Hepatocyte (in vitro differentiated cells): ENCODE data around the gene SH3BP4.

ENCODE experiments used
- CTCF ChIP-seq: fragments of 200-600 bp; sonication (generic); IDR thresholded peaks from 2 replicates; pipeline ENCODE4 v1.5.1; 2016; ENCODE audit warnings: antibody characterized with exemption, mild to moderate bottlenecking; ENCODE audit not compliant: poor library complexity
- EZH2 ChIP-seq: fragments of 200-600 bp; sonication (generic); IDR thresholded peaks from 2 replicates; pipeline ENCODE4 v1.6.1; 2016; ENCODE audit warnings: antibody characterized with exemption, mild to moderate bottlenecking, borderline replicate concordance

- TF ChIP-seq CTCF (no peak), EZH2 (no peak)
These were observed 53.2 kb downstream of the SH3BP4 start for GRCh38 chr2:235005023-235005422.
